B cell (primary cell): Measurements from ENCODE around the gene MRM2.

ENCODE experiments used
- EZH2 ChIP-seq: IDR thresholded peaks from 2 replicates; pipeline ENCODE4 v1.6.1; 2012; ENCODE audit warnings: borderline replicate concordance, low read depth, mild to moderate bottlenecking, moderate library complexity, low read length; ENCODE audit not compliant: insufficient read depth, poor library complexity, severe bottlenecking
- TF ChIP-seq, protein P1 (sequence below): fragments of 200-600 bp; IDR thresholded peaks from one replicate; pipeline ENCODE4 v1.8.0; 2022; ENCODE audit warnings: antibody characterized with exemption, mild to moderate bottlenecking

DNA sequence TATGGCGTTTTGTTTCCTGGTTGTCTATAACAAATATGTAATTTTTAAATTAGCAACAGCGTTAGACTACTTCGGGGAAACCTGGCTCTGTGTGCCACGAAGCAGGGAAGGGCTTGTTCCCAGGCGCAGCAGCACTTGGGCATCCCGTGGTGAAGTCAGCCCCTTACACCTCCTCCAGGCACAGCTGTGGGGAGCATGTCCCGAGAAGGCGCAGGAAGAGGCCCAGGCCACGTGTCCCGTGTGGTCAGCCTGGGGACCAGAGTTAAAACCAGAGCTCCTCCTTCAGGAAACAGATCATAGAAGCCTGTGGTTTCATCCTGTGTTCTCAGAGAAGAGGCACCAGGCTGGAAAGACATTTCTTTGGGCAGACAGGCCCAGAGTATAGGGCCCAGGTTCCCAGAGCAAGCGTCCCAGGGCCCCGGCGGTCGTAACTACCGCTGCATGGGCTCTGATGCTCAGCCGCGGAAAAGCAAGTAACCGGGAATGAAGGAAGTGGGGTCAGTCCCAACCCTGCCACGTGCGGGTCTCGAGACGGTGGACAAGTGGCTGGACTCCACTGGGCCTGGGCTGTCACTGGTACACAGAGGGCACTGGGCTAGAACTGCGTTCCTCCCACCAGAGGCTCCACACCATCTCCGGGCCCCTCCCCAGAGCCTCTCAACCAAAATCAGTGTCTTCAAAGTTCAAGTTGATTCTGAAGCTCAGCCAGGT lies 7.1 kb upstream of the MRM2 start:
- TF ChIP-seq, protein P1, sequence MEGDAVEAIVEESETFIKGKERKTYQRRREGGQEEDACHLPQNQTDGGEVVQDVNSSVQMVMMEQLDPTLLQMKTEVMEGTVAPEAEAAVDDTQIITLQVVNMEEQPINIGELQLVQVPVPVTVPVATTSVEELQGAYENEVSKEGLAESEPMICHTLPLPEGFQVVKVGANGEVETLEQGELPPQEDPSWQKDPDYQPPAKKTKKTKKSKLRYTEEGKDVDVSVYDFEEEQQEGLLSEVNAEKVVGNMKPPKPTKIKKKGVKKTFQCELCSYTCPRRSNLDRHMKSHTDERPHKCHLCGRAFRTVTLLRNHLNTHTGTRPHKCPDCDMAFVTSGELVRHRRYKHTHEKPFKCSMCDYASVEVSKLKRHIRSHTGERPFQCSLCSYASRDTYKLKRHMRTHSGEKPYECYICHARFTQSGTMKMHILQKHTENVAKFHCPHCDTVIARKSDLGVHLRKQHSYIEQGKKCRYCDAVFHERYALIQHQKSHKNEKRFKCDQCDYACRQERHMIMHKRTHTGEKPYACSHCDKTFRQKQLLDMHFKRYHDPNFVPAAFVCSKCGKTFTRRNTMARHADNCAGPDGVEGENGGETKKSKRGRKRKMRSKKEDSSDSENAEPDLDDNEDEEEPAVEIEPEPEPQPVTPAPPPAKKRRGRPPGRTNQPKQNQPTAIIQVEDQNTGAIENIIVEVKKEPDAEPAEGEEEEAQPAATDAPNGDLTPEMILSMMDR: no peak
- no peak for TF ChIP-seq EZH2
